Tibial nerve (tissue), 4 donors: ENCODE results near the gene GGT7.

Experiments
- EP300 ChIP-seq, 2 donors: sonication (generic); formaldehyde crosslinking; IDR thresholded peaks; one replicate each; pipeline ENCODE4 v1.6.1; 2017; ENCODE audit warnings: antibody characterized with exemption in 2 of 2, mild to moderate bottlenecking in 1 of 2
- TF ChIP-seq, protein P1 (sequence below), 5 experiments: fragments of 200-600 bp in 3 of 5; fragments of 450-650 bp in 2 of 5; sonication (generic) in 3 of 5; IDR thresholded peaks; one replicate each; pipeline ENCODE4 v1.5.1; 2016 to 2019; ENCODE audit warnings: antibody characterized with exemption in 5 of 5, mild to moderate bottlenecking in 3 of 5, moderate library complexity in 2 of 5

DNA sequence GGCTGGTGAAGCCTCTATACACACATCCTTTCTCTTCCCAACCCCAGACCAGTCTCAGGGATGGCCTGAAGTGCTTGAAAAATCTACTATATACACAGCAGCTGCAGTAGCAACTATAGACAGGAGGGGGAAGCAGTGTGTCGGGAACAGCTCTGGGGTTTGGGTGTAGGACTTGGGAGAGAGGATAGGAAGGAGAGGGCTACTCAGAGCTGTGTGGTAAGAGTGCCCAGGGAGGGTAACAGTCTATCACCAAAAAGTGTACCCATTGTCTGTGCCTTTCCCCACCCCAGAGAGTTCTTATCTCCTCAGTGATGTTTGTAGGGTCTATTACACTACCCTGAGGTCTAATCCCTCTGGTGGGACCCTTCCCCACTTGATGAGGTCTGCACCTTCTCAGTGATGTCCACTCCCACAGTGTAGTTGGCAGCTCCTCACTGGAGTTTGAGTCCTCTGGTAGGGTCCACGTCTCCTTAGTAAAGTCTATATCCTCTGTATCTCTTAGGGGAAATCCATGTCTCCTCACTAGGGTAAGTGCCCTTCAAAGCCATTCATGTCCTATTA is 1.5 kb upstream of the GGT7 start:
- TF ChIP-seq, protein P1, sequence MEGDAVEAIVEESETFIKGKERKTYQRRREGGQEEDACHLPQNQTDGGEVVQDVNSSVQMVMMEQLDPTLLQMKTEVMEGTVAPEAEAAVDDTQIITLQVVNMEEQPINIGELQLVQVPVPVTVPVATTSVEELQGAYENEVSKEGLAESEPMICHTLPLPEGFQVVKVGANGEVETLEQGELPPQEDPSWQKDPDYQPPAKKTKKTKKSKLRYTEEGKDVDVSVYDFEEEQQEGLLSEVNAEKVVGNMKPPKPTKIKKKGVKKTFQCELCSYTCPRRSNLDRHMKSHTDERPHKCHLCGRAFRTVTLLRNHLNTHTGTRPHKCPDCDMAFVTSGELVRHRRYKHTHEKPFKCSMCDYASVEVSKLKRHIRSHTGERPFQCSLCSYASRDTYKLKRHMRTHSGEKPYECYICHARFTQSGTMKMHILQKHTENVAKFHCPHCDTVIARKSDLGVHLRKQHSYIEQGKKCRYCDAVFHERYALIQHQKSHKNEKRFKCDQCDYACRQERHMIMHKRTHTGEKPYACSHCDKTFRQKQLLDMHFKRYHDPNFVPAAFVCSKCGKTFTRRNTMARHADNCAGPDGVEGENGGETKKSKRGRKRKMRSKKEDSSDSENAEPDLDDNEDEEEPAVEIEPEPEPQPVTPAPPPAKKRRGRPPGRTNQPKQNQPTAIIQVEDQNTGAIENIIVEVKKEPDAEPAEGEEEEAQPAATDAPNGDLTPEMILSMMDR (IDR thresholded peaks at IDR 0.05), result peak; percentile 71 to 92 (median 86)
- TF ChIP-seq EP300 (IDR thresholded peaks at IDR 0.05), result peak in 1 of 2 donors; percentile 52
